Measurements from ENCODE around the gene S100A1. TPM values are rescaled to one million over a fixed set of nuclear protein-coding genes. Genes with fewer than 3 reads are reported as not detected.

S100A1 gene
- total RNA-seq, 1 experiment from 2014 or later: not detected

- TF ChIP-seq CTCF (IDR thresholded peaks at IDR 0.05; ENCODE audit: unreplicated experiment): no peak
- no peak for DNase-seq (ENCODE audit: unreplicated experiment)
- ChIA-PET CTCF (interaction anchor here (0.7 to 11.8 kb wide), 15 partner anchors 7 to 371 kb away, joined by 3 to 214 read pairs (median 5); partner anchors contain the start of genes RAB13, S100A1 and S100A13), POLR2A (interaction anchor here (0.7 to 46.1 kb wide), 23 partner anchors 1 to 660 kb away, joined by 3 to 1272 read pairs (median 6); partner anchors contain the start of genes CHTOP, ILF2, RAB13 and S100A1)
- peak overlapping the region; percentile 90 for H3K4me3 Mint-ChIP-seq (ENCODE audit: unreplicated experiment)
- intact Hi-C loops (cut with micrococcal nuclease): loop anchor here (5.0 kb wide), 1 partner anchor 372 kb away; the partner anchor contains the start of gene RAB13
- H3K9me3 Mint-ChIP-seq (ENCODE audit: unreplicated experiment): no peaks in the 10 kb centered on the region
- no TSS peak for BruUV-seq (replicated peaks)
- peaks cover 32% of the 10 kb centered on the region for H3K36me3 Mint-ChIP-seq (ENCODE audit: insufficient read depth, unreplicated experiment)
- peaks cover 64% of the 10 kb centered on the region for H3K4me1 Mint-ChIP-seq (ENCODE audit: insufficient read depth, unreplicated experiment)
- H3K27me3 Mint-ChIP-seq (ENCODE audit: insufficient read depth, unreplicated experiment): no peaks in the 10 kb centered on the region
- peak overlapping the region; percentile 94 for H3K27ac Mint-ChIP-seq (ENCODE audit: low read depth, unreplicated experiment)
These were observed 13.3 kb upstream of the S100A1 start for GRCh38 chr1:153614906-153615305.

- CTCF ChIA-PET: interaction anchor here (0.6 to 11.8 kb wide), 20 partner anchors 8 to 371 kb away, joined by 3 to 214 read pairs (median 4); partner anchors contain the start of genes RAB13, S100A1, S100A13 and S100A6
- H3K9me3 Mint-ChIP-seq (ENCODE audit: unreplicated experiment): no peaks in the 10 kb centered on the region
- no peaks in the 10 kb centered on the region for H3K27me3 Mint-ChIP-seq (ENCODE audit: insufficient read depth, unreplicated experiment)
- peaks cover 33% of the 10 kb centered on the region for H3K36me3 Mint-ChIP-seq (ENCODE audit: insufficient read depth, unreplicated experiment)
- H3K4me3 Mint-ChIP-seq (ENCODE audit: unreplicated experiment): peak overlapping the region; percentile 90
- peak overlapping the region; percentile 76 for H3K27ac Mint-ChIP-seq (ENCODE audit: low read depth, unreplicated experiment)
- TF ChIP-seq CTCF (IDR thresholded peaks at IDR 0.05; ENCODE audit: unreplicated experiment): no peak
- POLR2A ChIA-PET: interaction anchor here (0.8 to 46.1 kb wide), 22 partner anchors 0 to 661 kb away, joined by 3 to 1272 read pairs (median 7); partner anchors contain the start of genes CHTOP, ILF2, JTB and RPS27
- BruUV-seq (replicated peaks): no TSS peak
- peaks cover 59% of the 10 kb centered on the region for H3K4me1 Mint-ChIP-seq (ENCODE audit: insufficient read depth, unreplicated experiment)
- DNase-seq (ENCODE audit: unreplicated experiment): peak; percentile 54
- intact Hi-C loops (cut with micrococcal nuclease): loop anchor here (5.0 kb wide), 1 partner anchor 372 kb away; the partner anchor contains the start of gene RAB13
These were observed 12.8 kb upstream of the S100A1 start for GRCh38 chr1:153615406-153615805.

GRCh38 chr1:153616144-153616916, 11.9 kb upstream of the S100A1 start, which contains the start of gene S100A14:
TSS of gene S100A14 (minus strand) at chr1:153616325. CDS start at chr1:153615858, 467 bp downstream.
- Mint-ChIP-seq H3K27ac (ENCODE audit: low read depth, unreplicated experiment) (peak within 1 kb of the TSS; percentile 76), H3K27me3 (ENCODE audit: insufficient read depth, unreplicated experiment) (no peaks in the 10 kb centered on the region), H3K36me3 (ENCODE audit: insufficient read depth, unreplicated experiment) (peaks cover 30% of the 10 kb centered on the region), H3K9me3 (ENCODE audit: unreplicated experiment) (no peaks in the 10 kb centered on the region), H3K4me3 (ENCODE audit: unreplicated experiment) (peak within 1 kb of the TSS; percentile 90), H3K4me1 (ENCODE audit: insufficient read depth, unreplicated experiment) (peaks cover 52% of the 10 kb centered on the region)
- CTCF ChIA-PET: interaction anchor here (0.6 to 11.8 kb wide), 23 partner anchors 9 to 1397 kb away, joined by 3 to 214 read pairs (median 4); partner anchors contain the start of genes CHTOP, RAB13, S100A1 and S100A13
- intact Hi-C loops (cut with micrococcal nuclease): loop anchor here (5.0 kb wide), 1 partner anchor 371 kb away; the partner anchor contains the start of gene RAB13
- no peak for TF ChIP-seq CTCF (IDR thresholded peaks at IDR 0.05; ENCODE audit: unreplicated experiment)
- POLR2A ChIA-PET: interaction anchor here (0.6 to 46.1 kb wide), 33 partner anchors 1 to 662 kb away, joined by 3 to 1272 read pairs (median 4); partner anchors contain the start of genes CHTOP, CREB3L4, CRTC2 and ILF2
- BruUV-seq (replicated peaks): no TSS peak
- peak; percentile 97 for DNase-seq (ENCODE audit: unreplicated experiment)
